ENCODE results near the gene TINCR.
A peak's percentile ranks its signal among the peaks of the same experiment; 100 is the strongest.

Gene TINCR

DNA sequence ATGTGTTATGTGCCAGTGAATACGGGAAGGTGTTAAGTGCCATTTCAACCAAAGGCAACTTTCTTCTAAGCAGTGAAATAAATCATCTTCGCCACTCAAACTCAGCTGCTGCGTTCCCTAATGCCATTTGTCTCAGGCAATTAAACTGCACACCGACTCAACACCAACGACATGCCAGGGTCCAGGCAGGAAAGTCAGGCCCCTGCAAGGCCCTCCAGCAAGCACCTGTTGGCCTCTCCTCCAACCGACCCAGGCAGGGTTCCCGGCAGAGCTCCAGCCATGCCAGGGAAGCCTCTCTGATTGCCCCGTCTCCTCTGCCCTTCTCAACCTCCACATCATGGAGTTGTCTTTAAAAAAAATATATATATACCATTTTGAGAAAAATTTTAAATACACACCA is 33.0 kb upstream of the TINCR start:
- H3K27me3 ChIP-seq (ENCODE audit: control insufficient read depth, insufficient read depth, low read length): no peaks in the 10 kb centered on the region
- no peak overlapping the region for H3K4me3 ChIP-seq (ENCODE audit: low read depth, low read length)
- H3K36me3 ChIP-seq (ENCODE audit: control insufficient read depth, insufficient read depth, low read length): peaks cover 92% of the 10 kb centered on the region
- no peaks in the 10 kb centered on the region for H3K4me1 ChIP-seq (ENCODE audit: control insufficient read depth, insufficient read depth, low read length)
- no peaks in the 10 kb centered on the region for H3K9me3 ChIP-seq (ENCODE audit: control insufficient read depth, insufficient read depth, low read depth, low read length)
- H3K27ac ChIP-seq (ENCODE audit: low read depth, low read length): no peak overlapping the region
- H3K9ac ChIP-seq (ENCODE audit: low read length): no peak overlapping the region

- no peaks in the 10 kb centered on the region for H3K4me1 ChIP-seq (ENCODE audit: control insufficient read depth, insufficient read depth, low read length)
- no peak overlapping the region for H3K4me3 ChIP-seq (ENCODE audit: low read depth, low read length)
- H3K36me3 ChIP-seq (ENCODE audit: control insufficient read depth, insufficient read depth, low read length): peaks cover 98% of the 10 kb centered on the region
- no peaks in the 10 kb centered on the region for H3K27me3 ChIP-seq (ENCODE audit: control insufficient read depth, insufficient read depth, low read length)
- no peak overlapping the region for H3K27ac ChIP-seq (ENCODE audit: low read depth, low read length)
- no peak overlapping the region for H3K9ac ChIP-seq (ENCODE audit: low read length)
- no peaks in the 10 kb centered on the region for H3K9me3 ChIP-seq (ENCODE audit: control insufficient read depth, insufficient read depth, low read depth, low read length)
Observed at GRCh38 chr19:5595745-5596144, 28.0 kb upstream of the TINCR start.

GRCh38 chr19:5595129-5595528 is 27.4 kb upstream of the TINCR start:
- Histone ChIP-seq H3K9me3 (ENCODE audit: control insufficient read depth, insufficient read depth, low read depth, low read length) (no peaks in the 10 kb centered on the region), H3K27ac (ENCODE audit: low read depth, low read length) (no peak overlapping the region), H3K4me1 (ENCODE audit: control insufficient read depth, insufficient read depth, low read length) (no peaks in the 10 kb centered on the region; the same call in 1 of the 2 replicates), H3K36me3 (ENCODE audit: control insufficient read depth, insufficient read depth, low read length) (peaks cover 98% of the 10 kb centered on the region), H3K9ac (ENCODE audit: low read length) (no peak overlapping the region), H3K4me3 (ENCODE audit: low read depth, low read length) (no peak overlapping the region), H3K27me3 (ENCODE audit: control insufficient read depth, insufficient read depth, low read length) (no peaks in the 10 kb centered on the region)

DNA sequence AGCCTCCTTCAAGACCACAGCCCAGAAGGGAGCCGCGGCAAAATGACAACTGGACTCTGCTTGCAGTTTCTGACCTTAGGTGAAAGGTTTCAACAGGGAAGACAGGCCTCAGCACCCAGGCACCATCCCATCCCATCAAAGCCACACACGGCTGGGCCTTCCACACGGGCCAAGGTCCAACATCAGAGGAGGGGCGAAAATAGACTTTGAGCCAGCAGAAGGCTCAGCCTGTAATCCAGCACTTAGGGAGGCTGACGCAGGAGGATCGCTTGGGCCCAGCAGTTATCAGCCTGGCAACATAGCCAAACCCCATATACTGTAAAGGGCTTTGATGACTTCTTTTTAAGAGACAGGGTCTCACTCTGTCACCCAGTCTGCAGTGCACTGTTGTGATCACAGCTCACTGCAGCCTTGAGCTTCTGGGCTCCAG is 26.8 kb upstream of the TINCR start:
- Histone ChIP-seq H3K36me3 (ENCODE audit: control insufficient read depth, insufficient read depth, low read length) (peaks cover 98% of the 10 kb centered on the region), H3K4me3 (ENCODE audit: low read depth, low read length) (no peak overlapping the region), H3K9ac (ENCODE audit: low read length) (peak overlapping the region; percentile 8), H3K27ac (ENCODE audit: low read depth, low read length) (no peak overlapping the region), H3K9me3 (ENCODE audit: control insufficient read depth, insufficient read depth, low read depth, low read length) (no peaks in the 10 kb centered on the region), H3K4me1 (ENCODE audit: control insufficient read depth, insufficient read depth, low read length) (peaks cover 5% of the 10 kb centered on the region; the same call in 1 of the 2 replicates), H3K27me3 (ENCODE audit: control insufficient read depth, insufficient read depth, low read length) (no peaks in the 10 kb centered on the region)

DNA sequence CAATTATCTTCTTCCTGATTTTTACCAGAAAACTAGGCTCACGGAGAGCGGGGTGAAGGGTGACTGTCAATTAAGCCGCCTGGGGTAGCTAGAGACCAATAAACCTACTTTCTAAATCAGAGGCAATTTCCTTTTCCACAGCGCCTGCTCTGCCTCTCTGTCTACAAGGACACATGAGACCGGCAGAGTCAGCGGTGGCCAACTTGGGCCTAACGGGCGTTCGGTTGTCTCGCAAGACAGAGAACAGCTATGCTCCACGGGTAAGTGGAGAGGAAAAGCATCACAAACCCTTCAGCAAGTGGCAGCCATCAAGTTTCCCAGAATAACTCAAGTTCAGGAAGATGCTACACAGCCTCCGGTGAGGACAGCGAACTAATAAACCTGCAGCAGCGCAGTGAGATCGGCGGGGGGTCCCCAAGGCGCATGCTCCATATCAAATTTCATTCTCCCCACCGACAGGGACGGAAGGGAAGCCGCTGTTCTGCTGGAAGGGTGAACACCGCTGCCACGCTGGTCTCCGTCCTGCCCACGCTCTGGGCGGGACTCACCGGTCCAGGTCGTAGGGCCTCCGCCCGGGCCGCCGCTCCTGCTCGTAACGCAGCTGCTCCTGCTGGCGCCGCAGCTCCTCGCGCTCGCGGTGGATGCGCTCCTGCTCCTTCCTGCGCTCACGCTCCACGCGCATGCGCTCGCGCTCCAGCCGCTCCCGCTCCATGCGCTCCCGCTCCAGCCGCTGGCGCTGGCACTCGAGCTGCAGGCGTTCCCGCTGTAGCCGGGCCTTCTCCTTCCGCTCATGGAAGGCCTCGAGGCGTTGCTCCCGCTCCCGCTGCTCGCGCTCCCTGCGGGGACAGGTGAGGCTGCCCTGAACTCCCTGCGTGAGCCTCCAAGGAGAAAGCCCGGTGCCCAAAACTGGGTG is 25.8 kb upstream of the TINCR start:
- H3K9me3 ChIP-seq (ENCODE audit: control insufficient read depth, insufficient read depth, low read depth, low read length): no peaks in the 10 kb centered on the region
- H3K27me3 ChIP-seq (ENCODE audit: control insufficient read depth, insufficient read depth, low read length): no peaks in the 10 kb centered on the region
- H3K4me1 ChIP-seq (ENCODE audit: control insufficient read depth, insufficient read depth, low read length): peaks cover 14% of the 10 kb centered on the region; the same call in 1 of the 2 replicates
- H3K4me3 ChIP-seq (ENCODE audit: low read depth, low read length): no peak overlapping the region
- H3K9ac ChIP-seq (ENCODE audit: low read length): peak overlapping the region; percentile 12
- H3K27ac ChIP-seq (ENCODE audit: low read depth, low read length): no peak overlapping the region
- H3K36me3 ChIP-seq (ENCODE audit: control insufficient read depth, insufficient read depth, low read length): peaks cover 98% of the 10 kb centered on the region

DNA sequence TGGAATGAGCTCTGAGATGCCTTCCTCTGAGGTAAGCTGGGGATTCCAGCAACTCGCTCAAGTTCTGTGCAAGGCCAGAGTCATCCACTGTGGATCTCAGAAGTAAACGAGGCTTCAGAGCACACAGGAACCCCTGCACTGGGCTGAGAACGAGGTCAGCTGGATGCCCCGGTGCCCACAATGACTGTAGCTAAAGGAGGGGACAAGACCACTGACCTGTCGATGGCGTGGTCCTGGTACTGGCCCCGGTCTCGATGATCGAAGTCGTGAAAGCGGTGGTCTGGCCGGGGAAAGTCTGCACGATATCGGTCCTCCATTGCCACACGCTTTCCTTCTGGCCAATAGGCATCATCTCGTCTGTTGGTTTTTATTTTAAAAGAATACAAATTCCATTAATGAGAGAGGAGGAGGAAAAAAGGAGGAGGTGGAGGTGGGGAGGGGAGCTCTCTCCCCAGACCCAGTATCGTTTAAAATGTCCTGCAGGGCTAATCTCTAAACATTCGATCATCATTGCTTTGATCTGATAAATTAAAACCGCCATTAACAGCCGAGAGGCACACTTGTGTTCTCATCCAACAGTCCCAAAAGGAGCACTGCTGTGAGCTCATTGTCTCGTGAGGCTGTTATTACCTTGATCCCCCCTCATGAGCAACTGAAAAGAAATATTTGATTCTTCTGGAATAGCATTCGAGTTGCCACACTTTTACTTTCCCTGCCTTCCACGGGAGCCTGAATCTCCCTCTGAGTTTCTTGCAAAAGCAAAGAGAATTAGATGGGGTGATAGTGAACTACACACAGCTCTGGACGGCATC is 25.0 kb upstream of the TINCR start:
- Histone ChIP-seq H3K36me3 (ENCODE audit: control insufficient read depth, insufficient read depth, low read length) (peaks cover 98% of the 10 kb centered on the region), H3K4me1 (ENCODE audit: control insufficient read depth, insufficient read depth, low read length) (peaks cover 19% of the 10 kb centered on the region; the same call in 1 of the 2 replicates), H3K27me3 (ENCODE audit: control insufficient read depth, insufficient read depth, low read length) (no peaks in the 10 kb centered on the region), H3K9ac (ENCODE audit: low read length) (no peak overlapping the region), H3K4me3 (ENCODE audit: low read depth, low read length) (no peak overlapping the region), H3K27ac (ENCODE audit: low read depth, low read length) (no peak overlapping the region), H3K9me3 (ENCODE audit: control insufficient read depth, insufficient read depth, low read depth, low read length) (no peaks in the 10 kb centered on the region)

DNA sequence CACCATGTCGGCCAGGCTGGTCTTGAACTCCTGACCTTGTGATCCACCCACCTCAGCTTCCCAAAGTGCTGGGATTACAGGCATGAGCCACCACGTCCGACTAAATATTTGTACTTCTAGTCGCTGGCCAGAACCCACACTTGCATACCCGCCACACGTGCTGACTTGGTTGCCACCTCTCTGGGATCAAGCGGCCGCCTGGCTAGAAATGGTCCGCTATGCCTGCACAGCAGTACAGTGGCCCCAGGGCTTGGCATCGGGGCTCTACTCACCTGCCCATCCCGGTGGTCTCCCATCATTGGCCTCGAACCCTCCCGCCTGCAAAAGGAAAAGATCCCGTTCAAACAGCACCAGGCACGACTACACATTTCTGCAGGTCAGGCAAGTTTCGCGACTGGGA is 23.7 kb upstream of the TINCR start:
- no peaks in the 10 kb centered on the region for H3K27me3 ChIP-seq (ENCODE audit: control insufficient read depth, insufficient read depth, low read length)
- peaks cover 96% of the 10 kb centered on the region for H3K36me3 ChIP-seq (ENCODE audit: control insufficient read depth, insufficient read depth, low read length)
- H3K4me1 ChIP-seq (ENCODE audit: control insufficient read depth, insufficient read depth, low read length): peaks cover 23% of the 10 kb centered on the region
- H3K4me3 ChIP-seq (ENCODE audit: low read depth, low read length): no peak overlapping the region
- no peak overlapping the region for H3K9ac ChIP-seq (ENCODE audit: low read length)
- H3K9me3 ChIP-seq (ENCODE audit: control insufficient read depth, insufficient read depth, low read depth, low read length): no peaks in the 10 kb centered on the region
- H3K27ac ChIP-seq (ENCODE audit: low read depth, low read length): no peak overlapping the region

DNA sequence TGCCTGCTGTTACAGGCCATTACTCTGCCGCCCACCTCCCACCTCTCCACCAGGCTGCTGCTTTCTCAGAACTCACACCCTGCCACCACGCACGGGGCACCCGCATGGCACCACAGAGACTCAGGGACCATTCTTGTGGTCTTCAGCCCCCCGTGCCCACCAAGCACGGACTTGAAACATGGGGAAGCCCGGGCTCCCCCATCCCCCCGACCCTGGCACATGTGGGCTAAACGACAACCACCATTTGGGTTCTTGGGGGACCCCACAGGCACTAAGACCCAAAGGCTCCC is 23.1 kb upstream of the TINCR start:
- no peak overlapping the region for H3K27ac ChIP-seq (ENCODE audit: low read depth, low read length)
- H3K4me1 ChIP-seq (ENCODE audit: control insufficient read depth, insufficient read depth, low read length): peaks cover 29% of the 10 kb centered on the region
- H3K9ac ChIP-seq (ENCODE audit: low read length): no peak overlapping the region
- no peaks in the 10 kb centered on the region for H3K27me3 ChIP-seq (ENCODE audit: control insufficient read depth, insufficient read depth, low read length)
- no peak overlapping the region for H3K4me3 ChIP-seq (ENCODE audit: low read depth, low read length)
- H3K9me3 ChIP-seq (ENCODE audit: control insufficient read depth, insufficient read depth, low read depth, low read length): no peaks in the 10 kb centered on the region
- H3K36me3 ChIP-seq (ENCODE audit: control insufficient read depth, insufficient read depth, low read length): peaks cover 89% of the 10 kb centered on the region

- Histone ChIP-seq H3K36me3 (ENCODE audit: control insufficient read depth, insufficient read depth, low read length) (peaks cover 84% of the 10 kb centered on the region), H3K9ac (ENCODE audit: low read length) (no peak overlapping the region), H3K27me3 (ENCODE audit: control insufficient read depth, insufficient read depth, low read length) (no peaks in the 10 kb centered on the region), H3K9me3 (ENCODE audit: control insufficient read depth, insufficient read depth, low read depth, low read length) (no peaks in the 10 kb centered on the region), H3K4me3 (ENCODE audit: low read depth, low read length) (no peak overlapping the region), H3K27ac (ENCODE audit: low read depth, low read length) (no peak overlapping the region), H3K4me1 (ENCODE audit: control insufficient read depth, insufficient read depth, low read length) (peaks cover 34% of the 10 kb centered on the region)
Observed at GRCh38 chr19:5590151-5590864, 22.6 kb upstream of the TINCR start.

DNA sequence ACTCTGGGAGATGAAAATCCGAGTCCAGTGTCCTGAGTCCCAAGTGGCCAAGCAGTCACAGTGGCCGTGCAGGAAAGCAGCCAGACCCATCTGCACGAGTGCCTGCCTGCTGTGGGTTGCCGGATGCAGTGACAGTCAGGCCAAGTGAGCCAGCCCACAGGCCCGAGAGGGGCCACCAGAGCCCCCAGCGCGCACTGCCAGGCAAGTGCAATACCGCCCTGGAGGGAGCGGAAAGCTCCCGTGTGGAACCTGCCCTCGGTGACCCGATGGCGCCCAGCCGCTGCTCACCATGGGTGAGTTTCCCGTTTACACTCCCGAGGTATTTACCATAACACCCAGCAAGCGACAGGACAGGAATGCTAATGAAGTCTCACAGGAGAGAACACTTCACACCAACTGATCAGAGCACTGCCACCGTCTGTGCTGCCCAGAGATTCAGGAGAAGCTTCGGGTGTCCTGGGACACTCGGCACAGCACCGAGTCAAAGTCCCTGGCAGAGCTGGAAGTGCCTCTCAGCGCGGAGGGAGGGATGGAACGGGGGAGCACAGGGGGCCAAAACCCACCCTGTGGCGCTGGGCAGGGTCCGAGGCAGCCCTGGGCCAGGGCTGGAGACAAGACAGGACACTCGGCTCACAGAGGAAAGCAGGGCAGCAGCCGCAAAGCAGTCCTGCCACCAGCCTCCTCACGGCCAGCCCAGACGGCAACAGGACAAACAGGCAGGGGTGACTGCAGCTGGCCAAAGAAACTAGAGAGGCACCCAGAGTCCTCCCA is 21.3 kb upstream of the TINCR start:
- peaks cover 72% of the 10 kb centered on the region for H3K36me3 ChIP-seq (ENCODE audit: control insufficient read depth, insufficient read depth, low read length)
- no peak overlapping the region; the same call in 1 of the 2 replicates for H3K27ac ChIP-seq (ENCODE audit: low read depth, low read length)
- no peak overlapping the region for H3K4me3 ChIP-seq (ENCODE audit: low read depth, low read length)
- no peaks in the 10 kb centered on the region for H3K27me3 ChIP-seq (ENCODE audit: control insufficient read depth, insufficient read depth, low read length)
- peaks cover 37% of the 10 kb centered on the region for H3K4me1 ChIP-seq (ENCODE audit: control insufficient read depth, insufficient read depth, low read length)
- no peaks in the 10 kb centered on the region for H3K9me3 ChIP-seq (ENCODE audit: control insufficient read depth, insufficient read depth, low read depth, low read length)
- no peak overlapping the region for H3K9ac ChIP-seq (ENCODE audit: low read length)

Measured in HUES6 (cell line).